ENCODE results near the gene THSD4. TPM values are rescaled to one million over a fixed set of nuclear protein-coding genes. Genes with fewer than 3 reads are reported as not detected.

Gene THSD4
- total and polyA plus RNA-seq, 2 donors = 23.9 to 75.1 TPM

GRCh38 chr15:71591057-71591456 lies 475.8 kb downstream of the THSD4 start:
- DNase-seq (ENCODE audit: extremely low spot score) = no peak

GRCh38 chr15:71592203-71592602 lies 476.9 kb downstream of the THSD4 start:
- 86% methylated on average over 6 of the region's 6 CpGs for WGBS
- H3K27ac ChIP-seq (ENCODE audit: low read depth) = no peak overlapping the region
- no peak overlapping the region for H3K4me3 ChIP-seq (ENCODE audit: low read depth, low read length)
- H3K36me3 ChIP-seq (ENCODE audit: insufficient read depth) = no peaks in the 10 kb centered on the region
- H3K4me1 ChIP-seq (ENCODE audit: insufficient read depth) = no peaks in the 10 kb centered on the region
- no peak for DNase-seq (ENCODE audit: extremely low spot score)

More at GRCh38 chr15:71591057-71591456, 475.8 kb downstream of the THSD4 start:
- Histone ChIP-seq H3K36me3 (ENCODE audit: insufficient read depth) (no peaks in the 10 kb centered on the region), H3K27ac (ENCODE audit: low read depth) (no peak overlapping the region), H3K4me3 (ENCODE audit: low read depth, low read length) (no peak overlapping the region), H3K4me1 (ENCODE audit: insufficient read depth) (no peaks in the 10 kb centered on the region)
- WGBS = 94% methylated on average over 3 of the region's 3 CpGs

GRCh38 chr15:71595846-71596553 lies 480.7 kb downstream of the THSD4 start:
- no peak for DNase-seq (ENCODE audit: extremely low spot score)
- H3K4me1 ChIP-seq (ENCODE audit: insufficient read depth) = no peaks in the 10 kb centered on the region
- H3K27ac ChIP-seq (ENCODE audit: low read depth) = no peak overlapping the region
- no peak overlapping the region for H3K4me3 ChIP-seq (ENCODE audit: low read depth, low read length)
- 90% methylated on average over 6 of the region's 6 CpGs for WGBS
- H3K36me3 ChIP-seq (ENCODE audit: insufficient read depth) = no peaks in the 10 kb centered on the region

- 24% methylated on average over 4 of the region's 4 CpGs for WGBS
- no peak overlapping the region for H3K27ac ChIP-seq (ENCODE audit: low read depth)
- no peaks in the 10 kb centered on the region for H3K4me1 ChIP-seq (ENCODE audit: insufficient read depth)
- H3K4me3 ChIP-seq (ENCODE audit: low read depth, low read length) = no peak overlapping the region
- DNase-seq (ENCODE audit: extremely low spot score) = no peak
- no peaks in the 10 kb centered on the region for H3K36me3 ChIP-seq (ENCODE audit: insufficient read depth)
These were observed 481.4 kb downstream of the THSD4 start for GRCh38 chr15:71596672-71597071.

- no peak overlapping the region for H3K4me3 ChIP-seq (ENCODE audit: low read depth, low read length)
- WGBS = 60% methylated on average over 3 of the region's 3 CpGs
- DNase-seq (ENCODE audit: extremely low spot score) = no peak
- no peaks in the 10 kb centered on the region for H3K36me3 ChIP-seq (ENCODE audit: insufficient read depth)
- H3K27ac ChIP-seq (ENCODE audit: low read depth) = no peak overlapping the region
- no peaks in the 10 kb centered on the region for H3K4me1 ChIP-seq (ENCODE audit: insufficient read depth)
These were observed 481.9 kb downstream of the THSD4 start for GRCh38 chr15:71597126-71597525.

GRCh38 chr15:71597637-71598036 lies 482.4 kb downstream of the THSD4 start:
- no peak for DNase-seq (ENCODE audit: extremely low spot score)
- Histone ChIP-seq H3K4me1 (ENCODE audit: insufficient read depth) (no peaks in the 10 kb centered on the region), H3K27ac (ENCODE audit: low read depth) (no peak overlapping the region), H3K4me3 (ENCODE audit: low read depth, low read length) (no peak overlapping the region), H3K36me3 (ENCODE audit: insufficient read depth) (no peaks in the 10 kb centered on the region)
- WGBS = 80% methylated on average over 8 of the region's 8 CpGs

GRCh38 chr15:71598741-71599140 lies 483.5 kb downstream of the THSD4 start:
- Histone ChIP-seq H3K4me3 (ENCODE audit: low read depth, low read length) (no peak overlapping the region), H3K4me1 (ENCODE audit: insufficient read depth) (no peaks in the 10 kb centered on the region), H3K36me3 (ENCODE audit: insufficient read depth) (no peaks in the 10 kb centered on the region), H3K27ac (ENCODE audit: low read depth) (no peak overlapping the region)
- WGBS = 97% methylated on average over 6 of the region's 6 CpGs
- no peak for DNase-seq (ENCODE audit: extremely low spot score)

GRCh38 chr15:71599418-71600151 lies 484.3 kb downstream of the THSD4 start:
- Histone ChIP-seq H3K4me1 (ENCODE audit: insufficient read depth) (no peaks in the 10 kb centered on the region), H3K4me3 (ENCODE audit: low read depth, low read length) (no peak overlapping the region), H3K27ac (ENCODE audit: low read depth) (no peak overlapping the region), H3K36me3 (ENCODE audit: insufficient read depth) (no peaks in the 10 kb centered on the region)
- no peak for DNase-seq (ENCODE audit: extremely low spot score)
- WGBS = 35% methylated on average over 9 of the region's 9 CpGs

GRCh38 chr15:71600237-71600636 lies 485.0 kb downstream of the THSD4 start:
- Histone ChIP-seq H3K4me1 (ENCODE audit: insufficient read depth) (no peaks in the 10 kb centered on the region), H3K27ac (ENCODE audit: low read depth) (no peak overlapping the region), H3K4me3 (ENCODE audit: low read depth, low read length) (no peak overlapping the region), H3K36me3 (ENCODE audit: insufficient read depth) (no peaks in the 10 kb centered on the region)
- DNase-seq (ENCODE audit: extremely low spot score) = no peak
- WGBS = 79% methylated on average over 1 of the region's 1 CpG

GRCh38 chr15:71601038-71601834 lies 486.0 kb downstream of the THSD4 start:
- 50% methylated on average over 8 of the region's 8 CpGs for WGBS
- no peak for DNase-seq (ENCODE audit: extremely low spot score)
- Histone ChIP-seq H3K36me3 (ENCODE audit: insufficient read depth) (no peaks in the 10 kb centered on the region), H3K4me3 (ENCODE audit: low read depth, low read length) (no peak overlapping the region), H3K4me1 (ENCODE audit: insufficient read depth) (no peaks in the 10 kb centered on the region), H3K27ac (ENCODE audit: low read depth) (no peak overlapping the region)

- WGBS = 64% methylated on average over 7 of the region's 7 CpGs
- no peak overlapping the region for H3K4me3 ChIP-seq (ENCODE audit: low read depth, low read length)
- H3K4me1 ChIP-seq (ENCODE audit: insufficient read depth) = no peaks in the 10 kb centered on the region
- H3K36me3 ChIP-seq (ENCODE audit: insufficient read depth) = no peaks in the 10 kb centered on the region
- no peak for DNase-seq (ENCODE audit: extremely low spot score)
- no peak overlapping the region for H3K27ac ChIP-seq (ENCODE audit: low read depth)
These were observed 488.1 kb downstream of the THSD4 start for GRCh38 chr15:71603379-71603778.

GRCh38 chr15:71607383-71607782 lies 492.1 kb downstream of the THSD4 start:
- Histone ChIP-seq H3K36me3 (ENCODE audit: insufficient read depth) (no peaks in the 10 kb centered on the region), H3K27ac (ENCODE audit: low read depth) (no peak overlapping the region), H3K4me3 (ENCODE audit: low read depth, low read length) (no peak overlapping the region), H3K4me1 (ENCODE audit: insufficient read depth) (no peaks in the 10 kb centered on the region)
- no peak for DNase-seq (ENCODE audit: extremely low spot score)
- 93% methylated on average over 7 of the region's 7 CpGs for WGBS

GRCh38 chr15:71610728-71611552 lies 495.7 kb downstream of the THSD4 start:
- no peak overlapping the region for H3K27ac ChIP-seq (ENCODE audit: low read depth)
- 79% methylated on average over 6 of the region's 6 CpGs for WGBS
- no peak overlapping the region for H3K4me3 ChIP-seq (ENCODE audit: low read depth, low read length)
- no peaks in the 10 kb centered on the region for H3K4me1 ChIP-seq (ENCODE audit: insufficient read depth)
- DNase-seq (ENCODE audit: extremely low spot score) = no peak
- no peaks in the 10 kb centered on the region for H3K36me3 ChIP-seq (ENCODE audit: insufficient read depth)
